GM13976 (cell line): ENCODE data around the gene CDC42SE2.

Source experiments
- DNase-seq: peaks from one replicate; pipeline ENCODE4 v3.0.0; 2012; ENCODE audit warnings: low spot score
- in situ Hi-C: fragments of 300-500 bp; cut with MboI; formaldehyde crosslinking; loops from one replicate; pipeline ENCODE4 v1.12.0; 2022; ENCODE audit warnings: low sequenced_read_pairs, mixed read lengths, inconsistent platforms; ENCODE audit not compliant: unreplicated experiment
- TF ChIP-seq, protein P1 (sequence below): IDR thresholded peaks from 2 replicates; pipeline ENCODE4 v1.5.1; 2012; ENCODE audit warnings: borderline replicate concordance, mild to moderate bottlenecking; ENCODE audit not compliant: insufficient read depth; ENCODE audit errors: extremely low read depth, missing control alignments, control extremely low read depth

The CDC42SE2 gene

DNA sequence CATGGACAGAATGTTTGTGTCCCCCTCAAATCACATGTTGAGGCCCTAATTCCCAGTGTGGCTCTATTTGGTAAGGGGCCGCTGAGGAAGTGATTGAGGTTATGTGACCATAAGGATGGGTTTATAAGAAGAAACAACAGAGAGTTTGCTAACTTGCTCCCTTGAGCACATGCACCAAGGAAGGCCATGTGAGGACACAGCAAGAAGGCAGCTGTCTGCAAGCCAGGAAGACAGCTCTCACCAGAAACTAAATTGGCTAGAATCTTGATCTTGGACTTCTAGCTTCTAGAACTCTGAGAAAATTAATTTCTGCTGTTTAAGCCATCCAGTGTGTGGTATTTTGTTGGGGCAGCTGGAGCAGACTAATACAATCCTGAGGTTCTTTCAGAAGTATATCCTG is 35.2 kb upstream of the CDC42SE2 start:
- in situ Hi-C loops = no loop called here
- TF ChIP-seq, protein P1, sequence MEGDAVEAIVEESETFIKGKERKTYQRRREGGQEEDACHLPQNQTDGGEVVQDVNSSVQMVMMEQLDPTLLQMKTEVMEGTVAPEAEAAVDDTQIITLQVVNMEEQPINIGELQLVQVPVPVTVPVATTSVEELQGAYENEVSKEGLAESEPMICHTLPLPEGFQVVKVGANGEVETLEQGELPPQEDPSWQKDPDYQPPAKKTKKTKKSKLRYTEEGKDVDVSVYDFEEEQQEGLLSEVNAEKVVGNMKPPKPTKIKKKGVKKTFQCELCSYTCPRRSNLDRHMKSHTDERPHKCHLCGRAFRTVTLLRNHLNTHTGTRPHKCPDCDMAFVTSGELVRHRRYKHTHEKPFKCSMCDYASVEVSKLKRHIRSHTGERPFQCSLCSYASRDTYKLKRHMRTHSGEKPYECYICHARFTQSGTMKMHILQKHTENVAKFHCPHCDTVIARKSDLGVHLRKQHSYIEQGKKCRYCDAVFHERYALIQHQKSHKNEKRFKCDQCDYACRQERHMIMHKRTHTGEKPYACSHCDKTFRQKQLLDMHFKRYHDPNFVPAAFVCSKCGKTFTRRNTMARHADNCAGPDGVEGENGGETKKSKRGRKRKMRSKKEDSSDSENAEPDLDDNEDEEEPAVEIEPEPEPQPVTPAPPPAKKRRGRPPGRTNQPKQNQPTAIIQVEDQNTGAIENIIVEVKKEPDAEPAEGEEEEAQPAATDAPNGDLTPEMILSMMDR = no peak
- DNase-seq = no peak

- in situ Hi-C loops = no loop called here
- TF ChIP-seq, protein P1 = no peak
- no peak for DNase-seq
Measured at GRCh38 chr5:131229623-131230022, 34.2 kb upstream of the CDC42SE2 start.

GRCh38 chr5:131230406-131230805 is 33.4 kb upstream of the CDC42SE2 start:
- in situ Hi-C loops = no loop called here
- TF ChIP-seq, protein P1 = no peak
- peak; percentile 26 for DNase-seq

DNA sequence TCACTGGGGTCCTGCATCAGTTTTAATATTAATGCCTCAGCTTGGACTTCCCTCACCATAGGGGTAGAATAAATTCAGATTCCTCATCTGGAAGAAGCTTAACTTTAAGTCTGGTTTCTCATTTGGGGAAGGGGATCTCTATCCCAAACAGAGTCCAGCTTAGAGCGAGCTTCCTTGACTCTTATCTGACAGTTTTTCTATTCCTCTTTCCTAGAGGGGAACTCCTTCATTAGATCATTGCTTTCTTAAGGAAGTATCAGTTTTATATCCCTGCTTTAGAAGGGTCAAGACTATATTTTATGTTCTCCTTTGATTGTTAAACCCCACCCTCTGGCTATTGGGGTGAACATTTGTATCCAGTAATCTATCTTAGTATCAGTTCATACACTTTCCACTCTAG is 24.2 kb upstream of the CDC42SE2 start:
- DNase-seq = no peak
- in situ Hi-C loops = no loop called here
- TF ChIP-seq, protein P1 = no peak

DNA sequence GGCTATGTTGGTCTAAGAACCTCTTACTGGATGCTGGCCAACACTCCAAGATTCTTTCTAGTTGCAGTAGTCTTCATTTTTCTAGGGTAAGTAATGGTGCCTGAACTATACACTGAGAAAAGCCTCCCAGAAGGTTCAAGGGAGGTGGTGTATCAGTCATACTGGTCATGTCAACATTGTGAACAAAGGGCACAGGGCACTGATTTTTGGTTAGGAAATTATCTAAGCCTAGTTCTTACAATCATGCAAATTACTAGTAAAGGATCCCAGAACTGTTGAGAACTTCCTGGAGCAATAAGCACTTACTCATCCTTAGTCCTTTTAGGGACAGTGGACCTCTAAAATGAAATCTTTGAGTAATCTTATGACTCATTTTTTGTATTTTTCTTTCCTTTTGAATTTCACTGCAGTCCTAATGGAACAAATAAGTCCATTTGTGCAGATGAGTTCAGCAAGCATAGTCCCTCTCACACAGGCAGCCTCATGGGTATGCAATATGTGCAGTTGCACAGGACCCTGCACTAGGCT is 21.1 kb upstream of the CDC42SE2 start:
- TF ChIP-seq, protein P1 = no peak
- in situ Hi-C loops = no loop called here
- no peak for DNase-seq

DNA sequence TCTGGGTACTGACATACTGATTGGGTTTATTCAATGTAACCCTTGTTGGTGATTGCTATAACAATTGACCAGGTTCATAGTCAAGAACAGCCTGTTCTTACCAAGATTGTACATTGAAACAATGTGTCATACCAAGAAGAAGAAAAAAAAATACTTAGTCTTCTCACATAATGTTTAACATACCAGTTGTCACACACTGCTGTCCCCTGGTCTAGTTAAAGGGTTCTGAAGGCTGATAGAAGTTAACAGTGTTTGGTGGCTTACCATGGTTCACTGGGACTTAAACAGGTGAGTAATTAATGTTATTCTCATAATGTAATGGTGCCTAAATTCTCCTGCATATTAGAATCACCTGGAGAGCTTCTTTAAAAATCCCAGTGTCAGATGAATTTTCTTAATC is 18.5 kb upstream of the CDC42SE2 start:
- in situ Hi-C loops = no loop called here
- no peak for DNase-seq
- TF ChIP-seq, protein P1 = no peak

DNA sequence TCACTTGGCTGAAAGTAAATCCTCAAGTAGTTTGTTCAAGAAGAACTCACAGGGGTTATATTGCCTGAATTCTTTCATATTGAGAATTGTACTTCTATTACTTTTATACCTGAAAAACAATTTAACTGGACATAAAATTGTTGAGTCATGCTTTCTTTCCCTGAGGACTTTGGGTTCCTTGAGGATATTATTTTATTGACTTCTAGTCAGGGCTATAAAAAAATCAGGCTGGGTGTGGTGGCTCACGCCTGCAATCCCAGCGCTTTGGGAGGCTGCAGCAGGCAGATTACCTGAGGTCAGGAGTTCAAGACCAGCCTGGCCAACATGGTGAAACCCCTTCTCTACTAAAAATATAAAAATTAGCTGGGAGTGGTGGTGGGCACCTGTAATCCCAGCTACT is 17.9 kb upstream of the CDC42SE2 start:
- in situ Hi-C loops = no loop called here
- DNase-seq = no peak

More for the DNA sequence above, 17.9 kb upstream of the CDC42SE2 start:
- TF ChIP-seq, protein P1 = no peak
